Parathyroid adenoma (tissue), 2 donors: ENCODE measurements around the gene ASIC4.
A peak's percentile ranks its signal among the peaks of the same experiment; 100 is the strongest.

ENCODE experiments used
- H2AFZ ChIP-seq: fragments of 300-600 bp; sonication (generic); one replicate; pipeline ENCODE4 v1.7.0; 2017; ENCODE audit warnings: antibody characterized with exemption, mild to moderate bottlenecking
- H3K27ac ChIP-seq: fragments of 300-600 bp; sonication (generic); one replicate; pipeline ENCODE4 v1.7.0; 2017
- H3K27me3 ChIP-seq: fragments of 300-600 bp; sonication (generic); one replicate; pipeline ENCODE4 v1.7.0; 2017; ENCODE audit warnings: low read length; ENCODE audit not compliant: control insufficient read depth, insufficient read depth
- H3K36me3 ChIP-seq: fragments of 300-600 bp; sonication (generic); one replicate; pipeline ENCODE4 v1.7.0; 2017; ENCODE audit warnings: low read length; ENCODE audit not compliant: control insufficient read depth, insufficient read depth
- H3K4me1 ChIP-seq: fragments of 300-600 bp; sonication (generic); one replicate; pipeline ENCODE4 v1.7.0; 2017; ENCODE audit warnings: control low read depth
- H3K4me2 ChIP-seq: fragments of 300-600 bp; sonication (generic); one replicate; pipeline ENCODE4 v1.7.0; 2017; ENCODE audit warnings: low read length
- H3K4me3 ChIP-seq: fragments of 300-600 bp; sonication (generic); one replicate; pipeline ENCODE4 v1.7.0; 2017; ENCODE audit warnings: low read depth, low read length
- H3K79me2 ChIP-seq: fragments of 300-600 bp; sonication (generic); one replicate; pipeline ENCODE4 v1.7.0; 2017; ENCODE audit warnings: control low read depth
- H3K9ac ChIP-seq: fragments of 300-600 bp; sonication (generic); one replicate; pipeline ENCODE4 v1.7.0; 2017; ENCODE audit warnings: mild to moderate bottlenecking
- H3K9me3 ChIP-seq: fragments of 300-600 bp; sonication (generic); one replicate; pipeline ENCODE4 v1.7.0; 2017; ENCODE audit warnings: low read length; ENCODE audit not compliant: control insufficient read depth
- TF ChIP-seq, protein P1 (sequence below): fragments of 300-600 bp; sonication (generic); IDR thresholded peaks from one replicate; pipeline ENCODE4 v1.7.0; 2017; ENCODE audit warnings: antibody characterized with exemption, mild to moderate bottlenecking
- donor health status: primary hyperparathyroidism.

The ASIC4 gene

DNA sequence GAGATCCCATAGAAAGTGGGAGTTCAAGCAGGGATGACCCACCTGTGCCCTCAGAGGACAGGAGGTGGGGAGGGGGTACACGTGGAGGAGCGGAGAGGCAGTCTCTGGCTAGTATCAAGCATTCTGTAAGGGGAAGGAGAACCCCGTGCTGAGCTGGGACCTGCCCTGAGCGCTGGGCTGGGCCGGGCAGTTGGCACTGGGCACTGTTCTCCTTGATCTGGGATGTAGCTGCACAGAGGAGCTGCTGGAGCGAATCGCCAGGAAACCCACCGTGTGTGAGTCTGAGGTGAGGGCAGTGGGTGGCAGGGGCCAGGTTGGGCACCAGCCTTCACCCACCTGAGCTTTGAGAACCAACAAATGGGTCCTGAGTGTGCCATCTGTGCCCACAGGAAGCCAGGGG is 35.4 kb upstream of the ASIC4 start:
- H3K79me2 ChIP-seq: no peaks in the 10 kb centered on the region
- H3K9ac ChIP-seq: no peak overlapping the region
- H3K4me3 ChIP-seq: no peak overlapping the region
- no peaks in the 10 kb centered on the region for H3K4me1 ChIP-seq
- no peaks in the 10 kb centered on the region for H3K27me3 ChIP-seq
- TF ChIP-seq, protein P1, sequence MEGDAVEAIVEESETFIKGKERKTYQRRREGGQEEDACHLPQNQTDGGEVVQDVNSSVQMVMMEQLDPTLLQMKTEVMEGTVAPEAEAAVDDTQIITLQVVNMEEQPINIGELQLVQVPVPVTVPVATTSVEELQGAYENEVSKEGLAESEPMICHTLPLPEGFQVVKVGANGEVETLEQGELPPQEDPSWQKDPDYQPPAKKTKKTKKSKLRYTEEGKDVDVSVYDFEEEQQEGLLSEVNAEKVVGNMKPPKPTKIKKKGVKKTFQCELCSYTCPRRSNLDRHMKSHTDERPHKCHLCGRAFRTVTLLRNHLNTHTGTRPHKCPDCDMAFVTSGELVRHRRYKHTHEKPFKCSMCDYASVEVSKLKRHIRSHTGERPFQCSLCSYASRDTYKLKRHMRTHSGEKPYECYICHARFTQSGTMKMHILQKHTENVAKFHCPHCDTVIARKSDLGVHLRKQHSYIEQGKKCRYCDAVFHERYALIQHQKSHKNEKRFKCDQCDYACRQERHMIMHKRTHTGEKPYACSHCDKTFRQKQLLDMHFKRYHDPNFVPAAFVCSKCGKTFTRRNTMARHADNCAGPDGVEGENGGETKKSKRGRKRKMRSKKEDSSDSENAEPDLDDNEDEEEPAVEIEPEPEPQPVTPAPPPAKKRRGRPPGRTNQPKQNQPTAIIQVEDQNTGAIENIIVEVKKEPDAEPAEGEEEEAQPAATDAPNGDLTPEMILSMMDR: no peak
- H3K4me2 ChIP-seq: no peak overlapping the region
- no peaks in the 10 kb centered on the region for H3K9me3 ChIP-seq
- H3K36me3 ChIP-seq: no peaks in the 10 kb centered on the region
- no peak overlapping the region for H2AFZ ChIP-seq
- H3K27ac ChIP-seq: no peak overlapping the region

DNA sequence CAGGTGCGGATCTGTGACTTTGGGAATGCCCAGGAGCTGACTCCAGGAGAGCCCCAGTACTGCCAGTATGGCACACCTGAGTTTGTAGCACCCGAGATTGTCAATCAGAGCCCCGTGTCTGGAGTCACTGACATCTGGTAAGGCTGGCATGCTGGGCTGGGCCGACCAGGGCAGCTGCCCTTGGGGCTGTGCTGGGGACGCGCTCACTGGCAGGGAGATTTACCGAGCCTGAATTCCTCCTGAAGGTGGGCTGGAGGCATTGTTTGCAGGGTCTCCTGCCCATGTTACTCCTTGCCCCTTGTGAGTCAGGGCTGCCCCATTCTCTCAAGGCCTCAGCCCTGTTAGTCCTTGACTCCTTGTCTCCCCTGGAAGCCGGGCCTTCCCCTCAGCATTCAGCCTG is 34.3 kb upstream of the ASIC4 start:
- Histone ChIP-seq H3K27ac (no peak overlapping the region), H3K4me2 (no peak overlapping the region), H3K27me3 (no peaks in the 10 kb centered on the region), H3K36me3 (no peaks in the 10 kb centered on the region), H3K9me3 (no peaks in the 10 kb centered on the region), H3K79me2 (no peaks in the 10 kb centered on the region), H3K4me3 (no peak overlapping the region), H3K9ac (no peak overlapping the region), H2AFZ (no peak overlapping the region), H3K4me1 (no peaks in the 10 kb centered on the region)
- TF ChIP-seq, protein P1: no peak

DNA sequence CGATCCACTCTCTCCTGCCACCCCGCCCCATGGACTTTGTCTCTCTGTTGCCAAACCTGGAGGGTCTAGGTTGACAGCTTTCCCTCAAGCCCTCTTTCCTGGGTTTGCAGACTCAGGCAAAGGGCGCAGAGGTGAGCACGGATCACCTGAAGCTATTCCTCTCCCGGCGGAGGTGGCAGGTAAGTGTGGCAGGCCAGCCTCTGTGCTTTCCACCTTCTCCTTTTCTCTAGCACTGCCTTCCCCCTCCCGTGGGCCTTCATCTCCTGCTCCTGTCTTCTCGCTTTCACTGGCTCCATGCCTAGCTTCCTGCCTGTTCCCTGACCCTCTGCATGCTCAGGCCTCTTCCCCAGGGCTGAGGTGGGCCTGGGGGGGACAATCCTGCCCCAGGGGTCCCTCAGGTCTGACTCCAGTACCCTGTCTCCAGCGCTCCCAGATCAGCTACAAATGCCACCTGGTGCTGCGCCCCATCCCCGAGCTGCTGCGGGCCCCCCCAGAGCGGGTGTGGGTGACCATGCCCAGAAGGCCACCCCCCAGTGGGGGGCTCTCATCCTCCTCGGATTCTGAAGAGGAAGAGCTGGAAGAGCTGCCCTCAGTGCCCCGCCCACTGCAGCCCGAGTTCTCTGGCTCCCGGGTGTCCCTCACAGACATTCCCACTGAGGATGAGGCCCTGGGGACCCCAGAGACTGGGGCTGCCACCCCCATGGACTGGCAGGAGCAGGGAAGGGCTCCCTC is 31.4 kb upstream of the ASIC4 start:
- H3K4me1 ChIP-seq: peaks cover 7% of the 10 kb centered on the region
- no peak overlapping the region for H3K27ac ChIP-seq
- no peak overlapping the region for H3K9ac ChIP-seq
- no peak overlapping the region for H3K4me3 ChIP-seq
- H3K4me2 ChIP-seq: no peak overlapping the region
- TF ChIP-seq, protein P1: no peak
- H3K36me3 ChIP-seq: no peaks in the 10 kb centered on the region
- no peak overlapping the region for H2AFZ ChIP-seq
- H3K9me3 ChIP-seq: no peaks in the 10 kb centered on the region
- no peaks in the 10 kb centered on the region for H3K27me3 ChIP-seq
- H3K79me2 ChIP-seq: no peaks in the 10 kb centered on the region

DNA sequence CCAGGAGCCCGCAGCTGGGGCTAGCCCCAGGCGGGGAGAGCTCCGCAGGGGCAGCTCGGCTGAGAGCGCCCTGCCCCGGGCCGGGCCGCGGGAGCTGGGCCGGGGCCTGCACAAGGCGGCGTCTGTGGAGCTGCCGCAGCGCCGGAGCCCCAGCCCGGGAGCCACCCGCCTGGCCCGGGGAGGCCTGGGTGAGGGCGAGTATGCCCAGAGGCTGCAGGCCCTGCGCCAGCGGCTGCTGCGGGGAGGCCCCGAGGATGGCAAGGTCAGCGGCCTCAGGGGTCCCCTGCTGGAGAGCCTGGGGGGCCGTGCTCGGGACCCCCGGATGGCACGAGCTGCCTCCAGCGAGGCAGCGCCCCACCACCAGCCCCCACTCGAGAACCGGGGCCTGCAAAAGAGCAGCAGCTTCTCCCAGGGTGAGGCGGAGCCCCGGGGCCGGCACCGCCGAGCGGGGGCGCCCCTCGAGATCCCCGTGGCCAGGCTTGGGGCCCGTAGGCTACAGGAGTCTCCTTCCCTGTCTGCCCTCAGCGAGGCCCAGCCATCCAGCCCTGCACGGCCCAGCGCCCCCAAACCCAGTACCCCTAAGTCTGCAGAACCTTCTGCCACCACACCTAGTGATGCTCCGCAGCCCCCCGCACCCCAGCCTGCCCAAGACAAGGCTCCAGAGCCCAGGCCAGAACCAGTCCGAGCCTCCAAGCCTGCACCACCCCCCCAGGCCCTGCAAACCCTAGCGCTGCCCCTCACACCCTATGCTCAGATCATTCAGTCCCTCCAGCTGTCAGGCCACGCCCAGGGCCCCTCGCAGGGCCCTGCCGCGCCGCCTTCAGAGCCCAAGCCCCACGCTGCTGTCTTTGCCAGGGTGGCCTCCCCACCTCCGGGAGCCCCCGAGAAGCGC is 30.6 kb upstream of the ASIC4 start:
- Histone ChIP-seq H3K4me1 (peaks cover 7% of the 10 kb centered on the region), H3K27me3 (no peaks in the 10 kb centered on the region), H3K4me2 (peak overlapping the region; percentile 17), H2AFZ (no peak overlapping the region), H3K27ac (no peak overlapping the region), H3K36me3 (no peaks in the 10 kb centered on the region), H3K4me3 (no peak overlapping the region), H3K9ac (no peak overlapping the region), H3K9me3 (no peaks in the 10 kb centered on the region), H3K79me2 (no peaks in the 10 kb centered on the region)
- TF ChIP-seq, protein P1: no peak
